Muscle of leg (tissue), 11 donors: ENCODE results near the gene KRT79. TPM values are rescaled to one million over a fixed set of nuclear protein-coding genes. Genes with fewer than 3 reads are reported as not detected.

Experiments used
- DNase-seq: peaks from one replicate; pipeline ENCODE4 v3.0.0; 2013
- H3K27ac ChIP-seq: one replicate; pipeline ENCODE4 v1.5.1; 2013; ENCODE audit warnings: mild to moderate bottlenecking, low read length, control low read depth
- H3K27me3 ChIP-seq: one replicate; pipeline ENCODE4 v1.6.1; 2013; ENCODE audit warnings: low read length; ENCODE audit not compliant: control insufficient read depth, insufficient read depth
- H3K36me3 ChIP-seq: one replicate; pipeline ENCODE4 v1.6.1; 2013; ENCODE audit warnings: low read length; ENCODE audit not compliant: control insufficient read depth, insufficient read depth
- H3K4me1 ChIP-seq: one replicate; pipeline ENCODE4 v1.6.1; 2013; ENCODE audit warnings: low read length; ENCODE audit not compliant: control insufficient read depth, insufficient read depth
- H3K4me3 ChIP-seq: one replicate; pipeline ENCODE4 v1.5.1; 2013; ENCODE audit warnings: low read length, control low read depth
- H3K9me3 ChIP-seq: replicated peaks from 2 replicates; pipeline ENCODE4 v1.6.1; 2013; ENCODE audit warnings: low read depth, low read length; ENCODE audit not compliant: control insufficient read depth
- WGBS: methylation state at CpG from one replicate; pipeline ENCODE4 v1.1.5; 2013; ENCODE audit warnings: missing lambda C conversion rate; ENCODE audit not compliant: insufficient coverage; 5-methylcytosine and 5-hydroxymethylcytosine counted together
- polyA plus RNA-seq, 8 donors: library from polyadenylated mRNA; unstranded; fragments of 120-200 nt; gene quantifications; one replicate each; pipeline versions ENCODE4 v1.2.1 to v1.2.3, GENCODE V29; 2013; ENCODE audit warnings: inconsistent platforms in 1 of 8, low replicate concordance in 1 of 8; ENCODE audit not compliant: insufficient read length in 8 of 8, insufficient read depth in 1 of 8
- total RNA-seq: library from RNA; stranded (reverse); fragments of 120-200 nt; gene quantifications from one replicate; pipeline ENCODE4 v1.2.4, GENCODE V29; 2013

Gene KRT79
- total and polyA plus RNA-seq, 9 donors: not detected

- no peak for DNase-seq
- Histone ChIP-seq H3K4me3 (no peak overlapping the region), H3K9me3 (no peaks in the 10 kb centered on the region), H3K36me3 (no peaks in the 10 kb centered on the region), H3K27ac (no peak overlapping the region), H3K27me3 (peaks cover 24% of the 10 kb centered on the region), H3K4me1 (no peaks in the 10 kb centered on the region)
- 76% methylated on average over 3 of the region's 4 CpGs for WGBS
These were observed 22.1 kb downstream of the KRT79 start for GRCh38 chr12:52812073-52812400.

GRCh38 chr12:52811191-52812072 lies 22.7 kb downstream of the KRT79 start:
- no peaks in the 10 kb centered on the region for H3K36me3 ChIP-seq
- H3K27me3 ChIP-seq: peaks cover 25% of the 10 kb centered on the region
- H3K4me1 ChIP-seq: no peaks in the 10 kb centered on the region
- H3K9me3 ChIP-seq: no peaks in the 10 kb centered on the region
- H3K27ac ChIP-seq: no peak overlapping the region
- 75% methylated on average over 8 of the region's 9 CpGs for WGBS
- no peak for DNase-seq
- no peak overlapping the region for H3K4me3 ChIP-seq

GRCh38 chr12:52810554-52810953 lies 23.6 kb downstream of the KRT79 start:
- Histone ChIP-seq H3K27ac (no peak overlapping the region), H3K36me3 (no peaks in the 10 kb centered on the region), H3K9me3 (no peaks in the 10 kb centered on the region), H3K4me3 (no peak overlapping the region), H3K4me1 (no peaks in the 10 kb centered on the region), H3K27me3 (peaks cover 23% of the 10 kb centered on the region)
- DNase-seq: no peak
- WGBS: 100% methylated on average over 1 of the region's 5 CpGs

DNA sequence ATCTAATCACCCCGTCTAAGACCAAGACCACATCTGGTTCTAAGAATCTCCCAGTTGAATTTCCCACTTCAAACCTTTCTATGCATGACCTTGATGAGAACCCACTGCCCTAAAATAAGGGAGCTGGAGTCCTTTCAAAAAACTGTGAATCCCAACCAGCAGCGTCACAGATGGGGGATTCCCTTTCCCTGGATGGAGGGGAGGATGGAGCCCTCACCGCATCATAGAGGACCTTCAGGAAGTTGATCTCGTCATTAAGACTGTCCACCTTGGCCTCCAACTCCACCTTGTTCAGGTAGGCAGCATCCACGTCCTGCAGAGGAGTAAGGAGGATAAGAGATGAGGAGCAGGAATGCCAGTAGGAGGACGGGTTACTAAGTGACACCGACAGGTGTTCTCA lies 24.9 kb downstream of the KRT79 start:
- H3K9me3 ChIP-seq: no peaks in the 10 kb centered on the region
- WGBS: 40% methylated on average over 1 of the region's 7 CpGs
- no peak overlapping the region for H3K27ac ChIP-seq
- no peak for DNase-seq
- no peak overlapping the region for H3K4me3 ChIP-seq
- no peaks in the 10 kb centered on the region for H3K36me3 ChIP-seq
- peaks cover 27% of the 10 kb centered on the region for H3K27me3 ChIP-seq
- peaks cover 8% of the 10 kb centered on the region for H3K4me1 ChIP-seq

DNA sequence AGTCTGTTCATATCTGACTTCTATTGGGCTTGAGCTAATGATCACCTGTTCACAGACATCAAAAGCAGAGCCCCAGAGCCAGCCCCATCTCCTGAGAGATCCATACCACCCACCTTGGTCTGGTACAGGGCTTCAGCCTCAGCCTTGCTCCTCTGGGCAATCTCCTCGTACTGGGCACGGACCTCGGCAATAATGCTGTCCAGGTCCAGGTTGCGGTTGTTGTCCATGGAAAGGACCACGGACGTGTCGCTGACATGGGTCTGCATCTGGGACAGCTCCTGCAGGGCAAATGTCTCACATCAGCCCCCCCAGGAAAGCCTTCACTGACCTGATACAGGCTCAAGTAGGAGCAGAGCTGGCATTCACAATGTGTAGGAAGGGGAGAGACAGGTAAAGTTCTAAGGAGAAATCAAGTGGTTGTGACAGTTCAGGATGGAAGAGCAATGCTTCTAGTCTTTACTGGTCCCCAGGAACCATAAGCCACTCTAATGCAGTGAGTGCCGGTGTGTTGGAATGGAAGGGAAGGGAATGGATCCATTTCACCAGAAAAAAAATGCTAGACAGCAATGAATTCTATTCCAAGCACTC lies 25.4 kb downstream of the KRT79 start:
- H3K9me3 ChIP-seq: no peaks in the 10 kb centered on the region
- H3K4me1 ChIP-seq: peaks cover 13% of the 10 kb centered on the region
- H3K36me3 ChIP-seq: no peaks in the 10 kb centered on the region
- no CpG with 5 or more reads among the region's 8 CpGs for WGBS
- H3K4me3 ChIP-seq: no peak overlapping the region
- no peak overlapping the region for H3K27ac ChIP-seq
- no peak for DNase-seq
- H3K27me3 ChIP-seq: peaks cover 27% of the 10 kb centered on the region

DNA sequence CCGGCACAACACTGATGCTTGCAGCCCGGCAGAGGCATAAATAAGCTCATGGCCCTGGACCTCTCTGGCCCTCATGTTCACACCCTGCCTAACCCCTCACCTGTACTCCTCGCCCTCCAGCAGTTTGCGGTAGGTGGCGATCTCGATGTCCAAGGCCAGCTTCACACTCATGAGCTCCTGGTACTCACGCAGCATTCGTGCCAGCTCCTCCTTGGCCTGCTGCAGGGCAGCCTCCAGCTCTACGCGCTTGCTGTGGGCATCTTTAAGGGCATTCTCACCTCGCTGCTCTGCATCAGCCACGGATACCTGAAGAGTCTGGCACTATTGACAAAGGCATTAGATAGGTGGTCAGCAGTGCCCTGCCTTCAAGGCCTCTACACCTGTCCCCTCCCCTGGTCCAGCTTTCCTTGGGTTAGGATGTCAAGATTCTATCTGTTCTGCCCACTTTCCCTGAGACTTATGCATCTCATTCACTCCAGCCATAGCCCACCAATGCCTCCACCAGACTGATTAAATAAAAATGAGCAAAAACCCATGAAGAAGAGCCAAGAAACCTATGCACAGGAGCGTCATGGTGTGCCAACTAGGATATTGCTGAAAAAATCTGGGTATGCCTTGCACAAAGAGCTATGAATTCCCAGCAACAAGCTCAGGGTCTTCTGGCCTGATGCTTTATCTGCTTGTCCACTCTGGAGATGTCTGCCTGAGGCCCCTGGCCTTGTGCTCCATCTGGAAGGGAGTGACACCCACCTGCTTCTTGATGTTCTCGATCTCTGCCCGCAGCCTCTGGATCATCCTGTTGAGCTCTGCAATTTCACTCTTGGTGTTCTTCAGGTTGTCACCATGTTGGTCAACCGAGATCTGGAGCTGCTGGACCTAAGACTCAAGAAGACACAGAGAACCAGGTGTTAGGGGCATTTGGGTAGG lies 26.3 kb downstream of the KRT79 start:
- peaks cover 25% of the 10 kb centered on the region for H3K27me3 ChIP-seq
- WGBS: 78% methylated on average over 16 of the region's 16 CpGs
- H3K4me3 ChIP-seq: no peak overlapping the region
- H3K36me3 ChIP-seq: no peaks in the 10 kb centered on the region
- no peak overlapping the region for H3K27ac ChIP-seq
- no peak for DNase-seq
- H3K9me3 ChIP-seq: no peaks in the 10 kb centered on the region
- peaks cover 13% of the 10 kb centered on the region for H3K4me1 ChIP-seq

DNA sequence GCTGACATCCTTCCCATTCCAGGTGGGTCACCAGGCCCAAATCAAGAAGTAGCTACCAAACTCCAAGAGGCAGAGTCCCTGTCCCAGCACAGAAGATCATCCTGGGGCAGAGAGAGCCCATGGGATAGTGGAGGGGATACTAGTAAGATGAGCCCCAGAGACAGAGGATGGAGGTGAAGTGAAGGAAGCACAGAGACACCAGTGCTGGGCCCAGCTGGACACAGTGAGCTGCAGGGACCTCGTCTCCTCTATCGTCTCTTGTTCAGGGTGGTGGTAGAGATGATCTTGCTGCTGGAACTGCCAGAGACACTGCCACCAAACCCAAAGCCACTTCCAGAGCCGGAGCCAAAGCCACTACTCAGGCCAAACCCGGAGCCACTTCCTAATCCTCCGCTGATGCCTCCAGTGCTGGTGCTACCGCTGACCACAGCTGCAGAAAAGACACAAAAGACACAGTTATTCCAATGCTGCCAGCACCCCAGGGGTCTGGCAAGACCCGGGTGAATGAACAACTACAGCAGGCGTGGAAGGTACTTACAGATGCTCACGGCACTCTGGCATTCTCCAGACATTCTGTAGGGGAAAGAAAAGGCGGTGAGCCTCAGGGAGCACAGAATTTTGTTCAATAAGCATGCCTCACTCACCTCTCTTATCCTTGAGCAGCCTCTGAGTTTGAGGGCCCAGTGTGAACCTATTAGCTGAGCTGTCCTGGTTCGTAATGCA lies 27.1 kb downstream of the KRT79 start:
- peaks cover 26% of the 10 kb centered on the region for H3K27me3 ChIP-seq
- no peaks in the 10 kb centered on the region for H3K36me3 ChIP-seq
- H3K4me3 ChIP-seq: no peak overlapping the region

DNA sequence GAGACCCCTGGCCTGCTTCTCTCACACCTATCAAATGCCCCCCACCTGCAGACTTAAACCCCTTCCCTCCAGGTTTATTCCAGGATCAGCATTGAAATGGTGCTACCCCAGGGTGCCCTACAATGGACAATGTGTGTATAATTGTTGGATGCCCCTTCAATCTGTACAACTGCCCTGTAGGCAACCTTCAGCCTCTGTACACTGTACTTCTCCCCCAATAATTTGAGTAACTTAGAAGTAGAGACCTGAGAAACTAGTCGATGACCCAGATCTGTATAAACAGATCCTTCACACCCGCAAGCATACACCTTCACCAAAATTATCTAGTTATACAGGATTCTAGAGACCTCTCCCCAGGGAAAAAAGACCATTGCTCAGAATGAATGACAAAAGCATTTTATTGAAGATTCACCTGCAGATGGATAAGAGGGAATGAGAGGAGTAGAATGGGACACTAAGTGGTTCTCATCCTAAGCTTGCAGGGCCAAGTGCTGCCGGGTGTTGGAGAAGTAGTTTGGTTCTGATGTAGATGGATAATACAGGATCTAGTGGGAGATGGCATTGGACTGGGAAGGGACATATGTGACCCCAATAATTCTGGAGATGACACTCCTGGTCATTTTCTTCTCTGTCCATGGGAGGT lies 27.8 kb downstream of the KRT79 start:
- Histone ChIP-seq H3K27ac (no peak overlapping the region), H3K4me1 (peaks cover 13% of the 10 kb centered on the region), H3K27me3 (peaks cover 22% of the 10 kb centered on the region), H3K4me3 (no peak overlapping the region), H3K36me3 (no peaks in the 10 kb centered on the region), H3K9me3 (no peaks in the 10 kb centered on the region)
- no peak for DNase-seq
- 92% methylated on average over 1 of the region's 3 CpGs for WGBS

More for the DNA sequence above, 27.1 kb downstream of the KRT79 start:
- 68% methylated on average over 6 of the region's 11 CpGs for WGBS
- no peak for DNase-seq
- H3K9me3 ChIP-seq: no peaks in the 10 kb centered on the region
- H3K4me1 ChIP-seq: peaks cover 13% of the 10 kb centered on the region
- no peak overlapping the region for H3K27ac ChIP-seq

DNA sequence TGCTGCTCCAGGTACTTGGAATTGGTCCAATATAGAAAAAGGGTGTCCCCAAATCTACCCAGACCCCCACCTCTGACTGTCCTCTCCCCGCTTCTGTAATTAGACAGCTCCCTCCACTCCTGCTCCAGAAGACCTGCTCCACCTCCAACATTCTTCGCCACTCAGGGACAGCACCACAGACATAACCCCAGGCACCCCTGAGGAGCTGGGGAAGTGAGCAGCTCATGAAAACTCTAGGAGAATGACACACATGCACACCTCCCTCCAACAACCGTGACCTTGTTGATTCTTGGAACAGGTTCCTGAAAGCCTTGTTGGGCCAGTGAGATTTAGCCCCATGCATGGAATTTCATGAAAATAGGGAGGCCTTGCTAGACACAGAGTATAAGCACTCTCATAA lies 28.4 kb downstream of the KRT79 start:
- H3K36me3 ChIP-seq: no peaks in the 10 kb centered on the region
- DNase-seq: no peak
- H3K27ac ChIP-seq: no peak overlapping the region
- H3K4me3 ChIP-seq: no peak overlapping the region
- no CpG with 5 or more reads among the region's 3 CpGs for WGBS
- peaks cover 22% of the 10 kb centered on the region for H3K27me3 ChIP-seq
- H3K4me1 ChIP-seq: peaks cover 13% of the 10 kb centered on the region
- H3K9me3 ChIP-seq: no peaks in the 10 kb centered on the region
